GM12878 (cell line): ENCODE data around the gene PHAF1.

Experiments used
- CBFB ChIP-seq: IDR thresholded peaks from 2 replicates; pipeline ENCODE4 v1.6.1; 2016; ENCODE audit warnings: antibody characterized with exemption, low read depth
- EED ChIP-seq: sonication (generic); IDR thresholded peaks from 2 replicates; pipeline ENCODE4 v1.6.1; 2016; ENCODE audit warnings: antibody characterized with exemption, low read depth
- FOXM1 ChIP-seq: IDR thresholded peaks from 2 replicates; pipeline ENCODE4 v1.6.1; 2012; ENCODE audit warnings: low read depth, mild to moderate bottlenecking, inconsistent platforms, low read length, moderate library complexity
- POLR2A ChIP-seq: IDR thresholded peaks from 2 replicates; pipeline ENCODE4 v1.6.1; 2011; ENCODE audit warnings: low read depth, mild to moderate bottlenecking, low read length
- POLR2AphosphoS5 ChIP-seq: IDR thresholded peaks from 2 replicates; pipeline ENCODE4 v1.6.1; 2011; ENCODE audit warnings: mild to moderate bottlenecking, low read length, inconsistent platforms
- TAF1 ChIP-seq: IDR thresholded peaks from 2 replicates; pipeline ENCODE4 v1.6.1; 2011; ENCODE audit warnings: mild to moderate bottlenecking, low read depth, low read length, borderline replicate concordance
- TARDBP ChIP-seq: IDR thresholded peaks from 2 replicates; pipeline ENCODE4 v1.6.1; 2016; ENCODE audit warnings: borderline replicate concordance
- TCF3 ChIP-seq: IDR thresholded peaks from 2 replicates; pipeline ENCODE4 v1.6.1; 2012; ENCODE audit warnings: low read depth, mild to moderate bottlenecking, low read length, borderline replicate concordance; ENCODE audit not compliant: insufficient read depth
- ZNF274 ChIP-seq: IDR thresholded peaks from one replicate; pipeline ENCODE4 v1.8.0; 2011; ENCODE audit not compliant: insufficient read length, insufficient read depth
- TF ChIP-seq, protein P1 (sequence below): fragments of 450-650 bp; IDR thresholded peaks from 2 replicates; pipeline ENCODE4 v1.6.1; 2018; ENCODE audit warnings: mild to moderate bottlenecking, low read depth, moderate library complexity; ENCODE audit not compliant: partially characterized antibody
- TF ChIP-seq, protein P2 (sequence below), 3 experiments: IDR thresholded peaks in 2 of 3; conservative IDR thresholded peaks in 1 of 3; 2 replicates each; pipeline ENCODE4 v1.5.1; 2011; ENCODE audit warnings: low read depth in 3 of 3, low read length in 3 of 3, mild to moderate bottlenecking in 3 of 3, control low read depth in 2 of 3, moderate library complexity in 2 of 3, inconsistent platforms in 1 of 3, mixed read lengths in 1 of 3; ENCODE audit not compliant: control insufficient read depth in 2 of 3, insufficient read depth in 1 of 3; ENCODE audit errors: extremely low read depth in 1 of 3
- TF ChIP-seq, protein P3 (sequence below): fragments of 450-650 bp; IDR thresholded peaks from 2 replicates; pipeline ENCODE4 v1.6.1; 2017; ENCODE audit warnings: mild to moderate bottlenecking, low read depth, inconsistent platforms; ENCODE audit not compliant: poor library complexity, severe bottlenecking
- TF ChIP-seq, protein P4 (sequence below): fragments of 450-650 bp; formaldehyde crosslinking; IDR thresholded peaks from 2 replicates; pipeline ENCODE4 v1.4.0; 2020; ENCODE audit warnings: mild to moderate bottlenecking, moderate library complexity
- TF ChIP-seq, protein P5 (sequence below): IDR thresholded peaks from 2 replicates; pipeline ENCODE4 v1.6.1; 2011; ENCODE audit warnings: borderline replicate concordance, low read depth, mild to moderate bottlenecking, moderate library complexity, mixed read lengths, low read length; ENCODE audit not compliant: insufficient read depth; ENCODE audit errors: extremely low read length

DNA sequence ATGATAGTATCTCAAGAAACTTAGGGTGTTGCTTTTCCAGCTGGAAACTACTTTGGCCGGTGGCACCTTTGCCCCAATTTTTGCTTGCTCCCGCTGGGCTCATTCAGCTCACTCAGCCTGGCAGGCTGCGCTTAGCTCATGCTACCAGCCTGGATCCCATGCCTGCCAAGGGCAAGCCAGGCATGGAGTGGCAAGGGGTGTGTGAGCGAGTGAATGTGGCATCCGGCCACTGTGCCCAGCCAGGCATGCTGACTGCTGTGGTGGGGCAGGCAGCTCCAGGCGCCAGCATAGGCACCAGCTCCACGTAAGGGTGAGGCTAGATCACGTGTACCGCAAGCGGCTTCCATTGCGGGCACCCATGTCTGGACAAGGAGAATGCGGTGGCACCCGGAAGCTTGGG, 31.6 kb downstream of the PHAF1 start:
- TF ChIP-seq, protein P1, sequence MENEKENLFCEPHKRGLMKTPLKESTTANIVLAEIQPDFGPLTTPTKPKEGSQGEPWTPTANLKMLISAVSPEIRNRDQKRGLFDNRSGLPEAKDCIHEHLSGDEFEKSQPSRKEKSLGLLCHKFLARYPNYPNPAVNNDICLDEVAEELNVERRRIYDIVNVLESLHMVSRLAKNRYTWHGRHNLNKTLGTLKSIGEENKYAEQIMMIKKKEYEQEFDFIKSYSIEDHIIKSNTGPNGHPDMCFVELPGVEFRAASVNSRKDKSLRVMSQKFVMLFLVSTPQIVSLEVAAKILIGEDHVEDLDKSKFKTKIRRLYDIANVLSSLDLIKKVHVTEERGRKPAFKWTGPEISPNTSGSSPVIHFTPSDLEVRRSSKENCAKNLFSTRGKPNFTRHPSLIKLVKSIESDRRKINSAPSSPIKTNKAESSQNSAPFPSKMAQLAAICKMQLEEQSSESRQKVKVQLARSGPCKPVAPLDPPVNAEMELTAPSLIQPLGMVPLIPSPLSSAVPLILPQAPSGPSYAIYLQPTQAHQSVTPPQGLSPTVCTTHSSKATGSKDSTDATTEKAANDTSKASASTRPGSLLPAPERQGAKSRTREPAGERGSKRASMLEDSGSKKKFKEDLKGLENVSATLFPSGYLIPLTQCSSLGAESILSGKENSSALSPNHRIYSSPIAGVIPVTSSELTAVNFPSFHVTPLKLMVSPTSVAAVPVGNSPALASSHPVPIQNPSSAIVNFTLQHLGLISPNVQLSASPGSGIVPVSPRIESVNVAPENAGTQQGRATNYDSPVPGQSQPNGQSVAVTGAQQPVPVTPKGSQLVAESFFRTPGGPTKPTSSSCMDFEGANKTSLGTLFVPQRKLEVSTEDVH = no peak
- TF ChIP-seq, protein P2, sequence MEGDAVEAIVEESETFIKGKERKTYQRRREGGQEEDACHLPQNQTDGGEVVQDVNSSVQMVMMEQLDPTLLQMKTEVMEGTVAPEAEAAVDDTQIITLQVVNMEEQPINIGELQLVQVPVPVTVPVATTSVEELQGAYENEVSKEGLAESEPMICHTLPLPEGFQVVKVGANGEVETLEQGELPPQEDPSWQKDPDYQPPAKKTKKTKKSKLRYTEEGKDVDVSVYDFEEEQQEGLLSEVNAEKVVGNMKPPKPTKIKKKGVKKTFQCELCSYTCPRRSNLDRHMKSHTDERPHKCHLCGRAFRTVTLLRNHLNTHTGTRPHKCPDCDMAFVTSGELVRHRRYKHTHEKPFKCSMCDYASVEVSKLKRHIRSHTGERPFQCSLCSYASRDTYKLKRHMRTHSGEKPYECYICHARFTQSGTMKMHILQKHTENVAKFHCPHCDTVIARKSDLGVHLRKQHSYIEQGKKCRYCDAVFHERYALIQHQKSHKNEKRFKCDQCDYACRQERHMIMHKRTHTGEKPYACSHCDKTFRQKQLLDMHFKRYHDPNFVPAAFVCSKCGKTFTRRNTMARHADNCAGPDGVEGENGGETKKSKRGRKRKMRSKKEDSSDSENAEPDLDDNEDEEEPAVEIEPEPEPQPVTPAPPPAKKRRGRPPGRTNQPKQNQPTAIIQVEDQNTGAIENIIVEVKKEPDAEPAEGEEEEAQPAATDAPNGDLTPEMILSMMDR (IDR thresholded peaks at IDR 0.05 in 2 of 3, conservative IDR thresholded peaks at IDR 0.05 in 1 of 3; ENCODE audit: control insufficient read depth in 2 of 3, extremely low read depth in 1 of 3, insufficient read depth in 1 of 3, low read depth in 3 of 3, low read length in 3 of 3) = no peak
- TF ChIP-seq POLR2A (no peak), TAF1 (no peak), FOXM1 (no peak), EED (no peak), TCF3 (no peak), CBFB (no peak), ZNF274 (no peak), POLR2AphosphoS5 (no peak), TARDBP (no peak)
- TF ChIP-seq, protein P3, sequence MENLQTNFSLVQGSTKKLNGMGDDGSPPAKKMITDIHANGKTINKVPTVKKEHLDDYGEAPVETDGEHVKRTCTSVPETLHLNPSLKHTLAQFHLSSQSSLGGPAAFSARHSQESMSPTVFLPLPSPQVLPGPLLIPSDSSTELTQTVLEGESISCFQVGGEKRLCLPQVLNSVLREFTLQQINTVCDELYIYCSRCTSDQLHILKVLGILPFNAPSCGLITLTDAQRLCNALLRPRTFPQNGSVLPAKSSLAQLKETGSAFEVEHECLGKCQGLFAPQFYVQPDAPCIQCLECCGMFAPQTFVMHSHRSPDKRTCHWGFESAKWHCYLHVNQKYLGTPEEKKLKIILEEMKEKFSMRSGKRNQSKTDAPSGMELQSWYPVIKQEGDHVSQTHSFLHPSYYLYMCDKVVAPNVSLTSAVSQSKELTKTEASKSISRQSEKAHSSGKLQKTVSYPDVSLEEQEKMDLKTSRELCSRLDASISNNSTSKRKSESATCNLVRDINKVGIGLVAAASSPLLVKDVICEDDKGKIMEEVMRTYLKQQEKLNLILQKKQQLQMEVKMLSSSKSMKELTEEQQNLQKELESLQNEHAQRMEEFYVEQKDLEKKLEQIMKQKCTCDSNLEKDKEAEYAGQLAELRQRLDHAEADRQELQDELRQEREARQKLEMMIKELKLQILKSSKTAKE = no peak
- TF ChIP-seq, protein P4, sequence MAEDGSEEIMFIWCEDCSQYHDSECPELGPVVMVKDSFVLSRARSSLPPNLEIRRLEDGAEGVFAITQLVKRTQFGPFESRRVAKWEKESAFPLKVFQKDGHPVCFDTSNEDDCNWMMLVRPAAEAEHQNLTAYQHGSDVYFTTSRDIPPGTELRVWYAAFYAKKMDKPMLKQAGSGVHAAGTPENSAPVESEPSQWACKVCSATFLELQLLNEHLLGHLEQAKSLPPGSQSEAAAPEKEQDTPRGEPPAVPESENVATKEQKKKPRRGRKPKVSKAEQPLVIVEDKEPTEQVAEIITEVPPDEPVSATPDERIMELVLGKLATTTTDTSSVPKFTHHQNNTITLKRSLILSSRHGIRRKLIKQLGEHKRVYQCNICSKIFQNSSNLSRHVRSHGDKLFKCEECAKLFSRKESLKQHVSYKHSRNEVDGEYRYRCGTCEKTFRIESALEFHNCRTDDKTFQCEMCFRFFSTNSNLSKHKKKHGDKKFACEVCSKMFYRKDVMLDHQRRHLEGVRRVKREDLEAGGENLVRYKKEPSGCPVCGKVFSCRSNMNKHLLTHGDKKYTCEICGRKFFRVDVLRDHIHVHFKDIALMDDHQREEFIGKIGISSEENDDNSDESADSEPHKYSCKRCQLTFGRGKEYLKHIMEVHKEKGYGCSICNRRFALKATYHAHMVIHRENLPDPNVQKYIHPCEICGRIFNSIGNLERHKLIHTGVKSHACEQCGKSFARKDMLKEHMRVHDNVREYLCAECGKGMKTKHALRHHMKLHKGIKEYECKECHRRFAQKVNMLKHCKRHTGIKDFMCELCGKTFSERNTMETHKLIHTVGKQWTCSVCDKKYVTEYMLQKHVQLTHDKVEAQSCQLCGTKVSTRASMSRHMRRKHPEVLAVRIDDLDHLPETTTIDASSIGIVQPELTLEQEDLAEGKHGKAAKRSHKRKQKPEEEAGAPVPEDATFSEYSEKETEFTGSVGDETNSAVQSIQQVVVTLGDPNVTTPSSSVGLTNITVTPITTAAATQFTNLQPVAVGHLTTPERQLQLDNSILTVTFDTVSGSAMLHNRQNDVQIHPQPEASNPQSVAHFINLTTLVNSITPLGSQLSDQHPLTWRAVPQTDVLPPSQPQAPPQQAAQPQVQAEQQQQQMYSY (CRISPR knock-in tag) = no peak
- TF ChIP-seq, protein P5, sequence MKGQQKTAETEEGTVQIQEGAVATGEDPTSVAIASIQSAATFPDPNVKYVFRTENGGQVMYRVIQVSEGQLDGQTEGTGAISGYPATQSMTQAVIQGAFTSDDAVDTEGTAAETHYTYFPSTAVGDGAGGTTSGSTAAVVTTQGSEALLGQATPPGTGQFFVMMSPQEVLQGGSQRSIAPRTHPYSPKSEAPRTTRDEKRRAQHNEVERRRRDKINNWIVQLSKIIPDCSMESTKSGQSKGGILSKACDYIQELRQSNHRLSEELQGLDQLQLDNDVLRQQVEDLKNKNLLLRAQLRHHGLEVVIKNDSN = no peak
